SU-DHL-6 (cell line): ENCODE data around the gene DMD.

Source experiments
- H2AFZ ChIP-seq: fragments of 200-600 bp; sonication (generic); 2 replicates; pipeline ENCODE4 v1.6.1; 2014; ENCODE audit warnings: low read depth, mild to moderate bottlenecking, moderate library complexity, mixed read lengths, antibody characterized with exemption, low read length; ENCODE audit not compliant: severe bottlenecking
- H3F3A ChIP-seq: fragments of 200-600 bp; shearing (Covaris generic); 2 replicates; pipeline ENCODE4 v1.6.0; 2016; ENCODE audit warnings: antibody characterized with exemption, mild to moderate bottlenecking; ENCODE audit not compliant: insufficient read depth
- H3K27ac ChIP-seq: fragments of 200-600 bp; sonication (generic); 2 replicates; pipeline ENCODE4 v1.5.1; 2016; ENCODE audit warnings: low read depth, mild to moderate bottlenecking, low read length, moderate library complexity, mixed read lengths
- H3K27me3 ChIP-seq: fragments of 200-600 bp; sonication (generic), shearing (Covaris generic); 2 replicates; pipeline ENCODE4 v1.6.0; 2014; ENCODE audit warnings: mild to moderate bottlenecking, low read length
- H3K36me3 ChIP-seq: fragments of 200-600 bp; sonication (generic); 2 replicates; pipeline ENCODE4 v1.6.1; 2014; ENCODE audit warnings: mild to moderate bottlenecking, low read length, mixed read lengths
- H3K4me2 ChIP-seq: fragments of 300-600, 200-600 bp; shearing (Covaris generic), sonication (generic); 2 replicates; pipeline ENCODE4 v1.6.0; 2014; ENCODE audit warnings: low read length, low read depth, mild to moderate bottlenecking; ENCODE audit not compliant: poor library complexity, severe bottlenecking
- H3K4me3 ChIP-seq: fragments of 200-600 bp; sonication (generic); 2 replicates; pipeline ENCODE4 v1.5.1; 2014; ENCODE audit warnings: antibody characterized with exemption, low read length, mild to moderate bottlenecking, mixed read lengths; ENCODE audit not compliant: insufficient read depth, poor library complexity, severe bottlenecking
- H3K79me2 ChIP-seq: fragments of 200-600 bp; sonication (generic); 2 replicates; pipeline ENCODE4 v1.6.1; 2014; ENCODE audit warnings: mild to moderate bottlenecking, low read length, moderate library complexity; ENCODE audit not compliant: insufficient read depth
- H3K9ac ChIP-seq: fragments of 200-600 bp; sonication (generic); 2 replicates; pipeline ENCODE4 v1.7.0; 2014; ENCODE audit warnings: mild to moderate bottlenecking, low read length
- H3K9me2 ChIP-seq: fragments of 200-600 bp; sonication (generic); replicated peaks from 2 replicates; pipeline ENCODE4 v1.6.1; 2014; ENCODE audit warnings: low read length; ENCODE audit not compliant: insufficient read depth
- H3K9me3 ChIP-seq: fragments of 200-600 bp; sonication (generic); 2 replicates; pipeline ENCODE4 v1.6.1; 2014; ENCODE audit warnings: low read length, mixed read lengths; ENCODE audit not compliant: insufficient read depth
- H4K20me1 ChIP-seq: fragments of 200-600 bp; sonication (generic); 2 replicates; pipeline ENCODE4 v1.6.1; 2014; ENCODE audit warnings: low read depth, mild to moderate bottlenecking, antibody characterized with exemption, low read length, moderate library complexity, mixed read lengths
- CTCF ChIP-seq: fragments of 200-600 bp; sonication (generic); IDR thresholded peaks from one replicate; pipeline ENCODE4 v1.5.1; 2017; ENCODE audit warnings: antibody characterized with exemption, mild to moderate bottlenecking, low read length, moderate library complexity; ENCODE audit not compliant: insufficient read depth, poor library complexity, severe bottlenecking
- EZH2phosphoT487 ChIP-seq: fragments of 200-600 bp; sonication (generic), shearing (Covaris generic); conservative IDR thresholded peaks from 2 replicates; pipeline ENCODE4 v1.6.1; 2018; ENCODE audit warnings: mild to moderate bottlenecking, antibody characterized with exemption, low read length, moderate library complexity, mixed read lengths

The DMD gene

GRCh38 chrX:31293409-31293808, 1917.9 kb downstream of the DMD start:
- no peak overlapping the region for H3K9ac ChIP-seq
- H4K20me1 ChIP-seq: no peaks in the 10 kb centered on the region
- no peaks in the 10 kb centered on the region for H3K79me2 ChIP-seq
- H3K9me2 ChIP-seq: no peaks in the 10 kb centered on the region
- H3K4me2 ChIP-seq: no peak overlapping the region
- no peaks in the 10 kb centered on the region for H3F3A ChIP-seq
- H3K27me3 ChIP-seq: no peaks in the 10 kb centered on the region
- no peak overlapping the region for H2AFZ ChIP-seq
- H3K27ac ChIP-seq: no peak overlapping the region
- no peaks in the 10 kb centered on the region for H3K36me3 ChIP-seq
- H3K9me3 ChIP-seq: no peaks in the 10 kb centered on the region
- no peak for TF ChIP-seq EZH2phosphoT487
- TF ChIP-seq CTCF: peak; percentile 39
- no peak overlapping the region for H3K4me3 ChIP-seq

GRCh38 chrX:31291131-31291530, 1920.2 kb downstream of the DMD start:
- no peak overlapping the region for H3K9ac ChIP-seq
- no peaks in the 10 kb centered on the region for H3K36me3 ChIP-seq
- H3K27ac ChIP-seq: no peak overlapping the region
- no peak overlapping the region for H3K4me3 ChIP-seq
- no peaks in the 10 kb centered on the region for H3K27me3 ChIP-seq
- no peaks in the 10 kb centered on the region for H3F3A ChIP-seq
- H2AFZ ChIP-seq: no peak overlapping the region
- H4K20me1 ChIP-seq: no peaks in the 10 kb centered on the region
- TF ChIP-seq CTCF (no peak), EZH2phosphoT487 (no peak)
- no peaks in the 10 kb centered on the region for H3K79me2 ChIP-seq
- no peaks in the 10 kb centered on the region for H3K9me3 ChIP-seq
- no peak overlapping the region for H3K4me2 ChIP-seq
- no peaks in the 10 kb centered on the region for H3K9me2 ChIP-seq

GRCh38 chrX:31287861-31288260, 1923.5 kb downstream of the DMD start:
- Histone ChIP-seq H4K20me1 (no peaks in the 10 kb centered on the region), H3K27ac (no peak overlapping the region), H3K9me3 (no peaks in the 10 kb centered on the region), H3K9ac (no peak overlapping the region), H3K4me2 (no peak overlapping the region), H3K36me3 (no peaks in the 10 kb centered on the region), H2AFZ (no peak overlapping the region), H3F3A (no peaks in the 10 kb centered on the region), H3K27me3 (no peaks in the 10 kb centered on the region), H3K4me3 (no peak overlapping the region), H3K9me2 (no peaks in the 10 kb centered on the region), H3K79me2 (no peaks in the 10 kb centered on the region)
- TF ChIP-seq CTCF (no peak), EZH2phosphoT487 (no peak)
